ENCODE data around the gene POLR3K.
A peak's percentile ranks its signal among the peaks of the same experiment; 100 is the strongest.
"Not testable (repeated sequence)": the region's sequence is repeated elsewhere in the genome, so short reads cannot be mapped to it uniquely, and the experiment has no call there.

The POLR3K gene

DNA sequence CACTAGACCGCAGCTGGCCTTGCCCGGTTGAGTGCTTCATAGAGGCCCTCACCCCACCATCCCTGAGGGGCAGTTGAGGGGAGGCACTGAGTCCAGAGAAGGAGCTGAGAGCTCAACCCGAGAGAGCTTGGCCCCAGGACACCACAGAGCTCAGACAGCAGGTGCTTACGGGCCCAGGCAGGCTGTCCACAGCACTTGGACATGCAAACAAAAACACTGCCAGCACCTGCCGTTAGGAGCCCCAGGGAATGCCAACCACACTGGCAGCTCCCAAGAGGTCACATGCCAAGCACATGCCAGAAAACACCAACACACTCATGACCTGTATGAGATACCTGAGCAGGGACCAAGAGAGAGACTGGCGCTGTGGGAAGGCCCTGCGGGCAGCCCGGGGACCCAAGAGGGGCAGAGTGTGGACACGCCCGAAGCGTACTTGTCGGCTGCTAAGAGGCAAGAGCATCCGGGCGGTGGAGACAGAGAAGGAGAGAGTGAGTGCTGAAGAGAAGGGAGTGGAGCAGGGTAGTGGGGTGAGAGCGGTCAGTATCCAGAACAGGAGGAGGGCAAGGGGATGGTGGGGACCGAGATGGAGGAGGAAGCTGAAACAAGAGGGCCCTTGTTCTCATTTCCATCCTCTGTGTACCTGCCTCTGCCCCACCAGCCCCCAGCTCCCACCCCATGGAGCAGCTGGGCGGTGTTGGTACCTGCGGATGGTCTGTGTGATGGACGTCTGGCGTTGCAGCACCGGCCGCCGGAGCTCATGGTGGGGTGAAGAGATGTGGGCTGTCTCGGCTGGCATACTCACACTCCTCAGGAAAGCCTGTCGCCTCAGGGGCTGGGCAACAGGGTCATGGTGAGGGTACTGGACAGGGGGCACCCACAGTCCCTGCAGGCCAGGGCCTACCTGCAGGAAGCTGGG, 10.8 kb upstream of the POLR3K start:
- DNase-seq, result peak; percentile 39

DNA sequence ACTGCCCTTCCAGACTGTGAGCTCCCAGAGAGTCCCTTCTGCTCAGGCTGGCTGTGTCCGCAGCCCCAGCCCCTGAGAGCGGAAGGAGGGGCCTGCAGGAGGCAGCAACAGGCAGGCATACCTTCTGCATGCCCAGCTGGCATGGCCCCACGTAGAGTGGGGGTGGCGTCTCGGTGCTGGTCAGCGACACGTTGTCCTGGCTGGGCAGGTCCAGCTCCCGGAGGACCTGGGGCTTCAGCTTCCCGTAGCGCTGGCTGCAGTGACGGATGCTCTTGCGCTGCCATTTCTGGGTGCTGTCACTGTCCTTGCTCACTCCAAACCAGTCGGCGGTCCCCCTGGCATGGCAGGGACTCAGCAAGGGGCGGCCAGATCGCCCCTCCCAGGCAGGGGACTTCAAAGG, 10.1 kb upstream of the POLR3K start:
- no peak for DNase-seq

GRCh38 chr16:62968-63391, 9.6 kb upstream of the POLR3K start:
- DNase-seq, result no peak

- DNase-seq, result no peak
Observed at GRCh38 chr16:62283-62967, 9.0 kb upstream of the POLR3K start.

DNA sequence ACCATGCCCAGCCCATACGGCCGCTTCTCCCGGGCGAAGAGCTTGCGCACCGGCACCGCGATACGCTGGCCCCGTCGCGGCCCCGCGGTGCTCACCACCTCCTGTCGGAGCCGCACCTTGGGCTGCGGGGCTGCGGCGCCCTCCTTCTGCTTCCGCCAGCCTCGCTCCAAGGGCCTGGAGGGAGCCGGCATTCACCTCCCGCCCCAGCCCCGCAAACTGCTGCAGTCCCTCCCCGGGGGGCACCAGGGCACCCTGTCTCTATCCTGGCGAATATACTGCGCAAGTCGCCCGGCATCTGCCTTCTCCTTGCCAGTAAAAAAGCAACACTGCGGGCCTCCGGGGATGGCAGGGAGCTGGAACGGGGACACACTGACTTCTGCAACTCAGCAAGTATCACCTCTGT, 8.5 kb upstream of the POLR3K start:
- no peak for DNase-seq

- DNase-seq, result no peak
Observed at GRCh38 chr16:60929-61878, 7.8 kb upstream of the POLR3K start.

GRCh38 chr16:60166-60565, 6.8 kb upstream of the POLR3K start:
- DNase-seq, result no peak

DNA sequence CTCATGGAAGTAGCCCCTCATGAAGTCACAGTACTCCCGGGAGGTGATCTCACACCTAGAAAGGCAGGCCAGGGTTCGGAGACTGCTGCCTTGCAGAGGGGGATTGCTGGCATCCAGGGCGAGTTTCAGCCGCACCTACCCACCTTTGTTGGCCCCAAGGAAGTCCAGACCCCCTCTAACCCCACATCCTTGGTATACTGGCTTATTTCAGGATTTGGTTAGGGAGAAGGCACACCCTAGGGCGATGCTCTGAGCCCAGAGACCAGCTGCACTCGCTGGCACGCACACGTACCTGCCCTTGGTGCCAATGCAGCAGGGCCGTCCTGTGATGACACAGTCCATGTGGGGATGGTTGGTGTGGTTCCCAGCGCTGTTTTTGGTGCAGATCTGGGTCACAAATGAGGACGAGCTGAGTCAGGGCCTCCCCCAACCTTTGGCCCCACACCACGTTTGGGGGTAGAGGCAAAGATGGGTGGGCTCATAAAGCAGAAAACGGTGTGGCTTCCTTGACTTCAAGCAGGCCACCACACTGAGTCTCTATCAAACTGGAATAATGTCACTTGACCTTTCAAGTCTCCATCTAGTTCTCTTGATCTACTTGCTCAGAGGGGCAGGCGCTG, 6.1 kb upstream of the POLR3K start:
- no peak for DNase-seq

GRCh38 chr16:58491-59439, 5.4 kb upstream of the POLR3K start:
- no peak for DNase-seq

GRCh38 chr16:57711-58110, 4.3 kb upstream of the POLR3K start:
- DNase-seq, result no peak

DNA sequence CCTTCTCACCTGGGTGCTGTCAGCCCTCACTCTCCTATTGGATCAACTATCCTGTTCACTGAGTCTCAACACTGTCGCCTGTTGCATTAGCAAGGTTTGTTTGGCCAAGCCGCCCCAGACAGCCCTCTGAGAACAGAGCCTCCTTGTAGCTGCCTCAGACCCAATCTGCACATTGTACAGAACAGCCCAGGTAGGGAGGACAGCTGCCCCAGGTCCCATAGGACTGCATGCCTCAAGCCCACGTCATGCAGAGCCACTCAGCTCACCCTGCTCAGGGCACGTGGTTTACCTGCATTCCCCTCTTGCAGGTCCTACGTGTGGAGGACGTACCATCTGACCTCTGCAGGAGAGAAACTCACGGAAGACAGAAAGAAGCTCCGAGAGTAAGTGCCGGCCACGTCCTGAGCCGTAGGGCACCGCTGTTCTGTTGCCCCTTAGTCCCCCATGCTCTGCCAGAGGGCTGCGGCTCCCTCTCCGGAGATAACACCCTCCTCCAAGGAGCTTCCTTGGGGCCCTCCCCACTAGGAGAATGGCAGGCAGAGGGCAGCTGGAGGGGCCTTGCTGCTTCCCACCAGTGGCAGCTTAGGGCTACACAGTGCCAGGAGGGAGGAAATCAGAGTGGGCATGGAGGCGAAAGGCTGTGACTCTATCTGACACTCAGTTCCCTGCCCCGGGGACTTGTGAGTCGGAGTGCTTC, 3.0 kb upstream of the POLR3K start:
- no peak for DNase-seq

DNA sequence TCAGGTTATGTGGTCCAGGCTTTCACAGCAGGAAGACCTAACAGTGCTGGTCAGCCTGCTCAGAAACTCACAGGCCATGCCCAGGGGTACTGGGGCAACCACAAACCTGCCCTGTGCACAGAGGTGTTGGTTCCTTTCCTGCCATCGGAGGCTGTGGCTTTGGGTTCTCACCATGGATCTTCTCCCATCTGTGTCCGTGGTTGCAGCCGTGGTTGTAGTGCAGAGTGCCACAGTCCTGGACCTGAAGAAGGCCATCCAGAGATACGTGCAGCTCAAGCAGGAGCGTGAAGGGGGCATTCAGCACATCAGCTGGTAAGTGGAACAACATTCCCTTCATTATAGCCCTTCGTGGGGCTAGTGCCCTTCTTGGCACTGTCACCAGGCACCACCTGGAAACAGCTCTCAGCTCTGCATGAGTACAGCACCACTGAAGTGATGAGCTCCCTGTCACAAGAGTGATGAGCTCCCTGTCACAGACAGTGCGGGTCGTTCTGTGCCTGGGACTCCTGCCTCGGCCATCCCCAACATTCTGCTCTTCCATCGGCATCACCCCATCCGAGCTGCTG, 2.2 kb upstream of the POLR3K start:
- DNase-seq, result no peak

GRCh38 chr16:54237-54581, 801 bp upstream of the POLR3K start:
- no peak for DNase-seq

- DNase-seq, result no peak
Observed at GRCh38 chr16:50769-51591, 2.4 kb downstream of the POLR3K start.

- DNase-seq, result no peak
Observed at GRCh38 chr16:47234-47633, 6.2 kb downstream of the POLR3K start.

- not testable (repeated sequence) for DNase-seq
Observed at GRCh38 chr16:46510-46909, 6.9 kb downstream of the POLR3K start.

GRCh38 chr16:45454-45853, 8.0 kb downstream of the POLR3K start:
- DNase-seq, result no peak

DNA sequence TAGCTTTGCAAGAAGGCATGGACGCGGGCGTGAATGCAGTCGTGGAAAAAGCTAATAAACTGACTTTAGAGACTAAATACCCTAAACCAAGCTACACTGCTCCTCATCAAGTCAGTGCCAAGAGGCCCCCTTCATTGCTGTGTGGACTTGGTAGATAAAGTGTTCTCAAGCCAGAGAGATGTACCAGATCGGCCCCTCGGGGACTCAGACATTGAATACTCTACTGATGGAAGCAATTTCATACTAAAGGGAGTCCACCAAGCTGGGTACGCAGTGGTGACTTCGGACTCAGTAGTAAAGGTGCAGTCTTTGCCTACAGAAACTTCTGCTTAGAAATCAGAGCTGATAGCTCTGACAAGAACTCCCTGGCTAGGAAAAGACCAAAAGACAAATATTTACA, 8.8 kb downstream of the POLR3K start:
- no peak for DNase-seq

DNA sequence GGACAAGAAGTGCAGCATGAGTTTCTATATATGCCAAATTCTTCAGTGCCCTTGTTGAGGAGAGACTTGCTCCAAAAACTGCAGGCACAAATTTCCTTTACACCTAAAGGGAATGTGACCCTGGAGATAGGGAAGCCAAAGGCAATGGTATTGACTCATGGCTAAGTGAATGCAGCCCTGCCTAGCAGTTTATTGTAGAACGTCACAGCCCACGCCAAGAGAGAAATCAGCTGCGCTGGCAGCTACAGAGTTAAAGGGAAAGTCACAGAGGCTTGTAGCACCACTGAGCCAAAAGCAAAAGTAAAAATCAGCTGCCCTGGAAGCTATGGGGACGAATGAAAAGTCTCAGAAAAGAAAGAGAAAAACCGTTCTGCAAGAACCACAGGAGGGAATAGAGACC, 10.1 kb downstream of the POLR3K start:
- no peak for DNase-seq

DNA sequence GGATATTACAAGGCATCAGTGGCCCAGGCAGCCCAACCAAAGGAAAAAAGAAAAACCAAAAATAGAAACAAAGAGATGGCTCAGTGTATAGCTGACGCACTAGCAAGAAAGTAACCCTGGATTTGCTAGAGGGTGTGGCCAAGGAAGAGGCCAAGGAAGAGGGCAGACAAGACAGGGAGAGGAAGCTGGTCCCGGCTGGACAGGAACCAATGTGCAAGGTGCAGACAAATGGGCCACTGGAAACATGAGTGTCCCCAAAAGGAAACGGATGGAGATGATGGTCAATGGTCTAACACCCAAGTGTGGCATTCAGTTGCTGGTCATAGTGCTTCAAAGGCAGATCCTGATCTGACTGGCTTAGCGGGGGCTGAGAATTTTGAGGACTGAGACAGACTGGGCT, 10.7 kb downstream of the POLR3K start:
- DNase-seq, result no peak

All from DMS153 (cell line).